ENCODE measurements around the gene GJC1.
"Not testable (repeated sequence)": the region's sequence is repeated elsewhere in the genome, so short reads cannot be mapped to it uniquely, and the experiment has no call there.

Gene GJC1

GRCh38 chr17:44757918-44758413 is 72.1 kb downstream of the GJC1 start:
- no peak for FAIRE-seq

GRCh38 chr17:44757045-44757917 is 72.8 kb downstream of the GJC1 start:
- FAIRE-seq, result no peak

GRCh38 chr17:44755180-44755579 is 74.9 kb downstream of the GJC1 start:
- not testable (repeated sequence) for FAIRE-seq

GRCh38 chr17:44754276-44754675 is 75.8 kb downstream of the GJC1 start:
- FAIRE-seq, result no peak

- FAIRE-seq, result no peak
These were observed 76.9 kb downstream of the GJC1 start for GRCh38 chr17:44752953-44753861.

DNA sequence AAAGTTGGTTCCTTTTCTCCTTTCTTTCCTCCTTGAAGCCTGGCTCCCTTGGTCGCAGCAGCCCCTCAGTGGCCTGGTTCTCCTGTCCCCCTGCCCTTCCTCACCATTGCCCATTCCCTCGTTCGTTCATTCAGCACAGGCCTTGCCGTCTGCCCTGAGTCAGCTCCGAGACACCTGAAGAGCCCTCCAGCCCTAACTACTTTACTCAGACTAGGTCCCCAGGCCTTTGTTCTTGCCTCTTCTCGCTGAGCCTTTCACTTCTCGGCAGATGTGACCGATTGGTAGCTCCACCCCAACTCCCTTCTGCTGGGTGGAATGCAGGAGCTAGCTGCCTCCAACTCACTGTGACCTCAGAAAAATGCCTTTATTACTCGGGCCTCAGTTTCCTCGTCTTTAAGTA is 78.3 kb downstream of the GJC1 start:
- no peak for FAIRE-seq

DNA sequence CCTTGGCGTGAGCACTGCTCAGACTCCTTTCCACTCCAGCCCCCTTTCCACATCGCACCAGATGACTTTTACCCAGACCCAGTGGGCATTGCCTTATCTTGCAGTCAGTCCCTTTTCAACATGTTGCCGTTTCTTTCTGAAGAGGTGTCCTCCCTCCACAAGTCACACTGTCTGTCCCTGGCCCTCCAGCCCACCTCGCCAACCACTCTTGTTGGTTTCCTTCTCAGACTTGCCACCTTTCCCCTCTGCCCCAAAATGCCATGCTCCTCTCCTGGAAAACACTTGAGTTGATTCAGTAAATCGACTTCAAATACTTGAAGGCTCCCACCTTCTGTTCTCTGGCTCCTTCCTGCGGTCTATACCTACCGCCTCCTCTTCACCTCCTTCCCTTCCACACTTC is 78.8 kb downstream of the GJC1 start:
- no peak for FAIRE-seq

GRCh38 chr17:44749980-44750318 is 80.1 kb downstream of the GJC1 start:
- no peak for FAIRE-seq

GRCh38 chr17:44749076-44749979 is 80.8 kb downstream of the GJC1 start:
- FAIRE-seq, result no peak

Data from colon (tissue), 2 donors.